Endothelial cell of umbilical vein (primary cell): ENCODE measurements around the gene NUDT2. TPM values are rescaled to one million over a fixed set of nuclear protein-coding genes. Genes with fewer than 3 reads are reported as not detected.

Experiments used
- Bru-seq: library from RNA; stranded (reverse); fragments of 400-500 nt; gene quantifications from one replicate; lab custom pipeline; 2021; lab: Mats Ljungman, UMichigan
- BruChase-seq, 2 experiments: library from RNA; stranded (reverse); fragments of 400-500 nt; gene quantifications; one replicate each; lab custom pipeline; 2021; lab: Mats Ljungman, UMichigan
- BruUV-seq: library from RNA; stranded (reverse); fragments of 400-500 nt; replicated peaks from 2 replicates; lab custom pipeline; 2021; lab: Mats Ljungman, UMichigan
- CTCF ChIA-PET: fragments of 300-600, 350-600 bp; sonication (Branson Sonifier 250); formaldehyde crosslinking; loops from one replicate; lab custom pipeline; 2021; ENCODE audit warnings: antibody characterized with exemption, inconsistent platforms; lab: Charles Lee
- POLR2A ChIA-PET: fragments of 300-600, 350-600 bp; sonication (Branson Sonifier 250); formaldehyde crosslinking; loops from one replicate; lab custom pipeline; 2021; ENCODE audit warnings: antibody characterized with exemption, inconsistent platforms; lab: Charles Lee
- DNase-seq: peaks from one replicate; pipeline ENCODE4 v3.0.0-alpha.2; 2011; ENCODE audit warnings: low read depth, low spot score
- FAIRE-seq: peaks from 2 replicates; lab custom pipeline; 2011; peaks lifted over from hg19 to GRCh38; lab: Jason Lieb, UNC
- H2AFZ ChIP-seq: 2 replicates; pipeline ENCODE4 v1.6.0; 2012; ENCODE audit warnings: low read depth, low read length, control low read depth, inconsistent platforms
- H3K27ac ChIP-seq: 2 replicates; pipeline ENCODE4 v1.5.1; 2011; ENCODE audit warnings: low read depth, mild to moderate bottlenecking, control low read depth, low read length, moderate library complexity; ENCODE audit not compliant: insufficient read depth
- H3K27me3 ChIP-seq, 2 experiments: 2 replicates each; pipeline versions ENCODE4 v1.6.0 to v1.6.1; 2011; ENCODE audit warnings: low read length in 2 of 2, mixed read lengths in 1 of 2; ENCODE audit not compliant: control insufficient read depth in 2 of 2, insufficient read depth in 2 of 2
- H3K36me3 ChIP-seq, 2 experiments: 2 replicates in 1 of 2; 3 replicates in 1 of 2; pipeline ENCODE4 v1.5.1; 2011; ENCODE audit warnings: low read length in 2 of 2, mild to moderate bottlenecking in 1 of 2, moderate library complexity in 1 of 2; ENCODE audit not compliant: control insufficient read depth in 2 of 2, insufficient read depth in 2 of 2; ENCODE audit errors: extremely low read depth in 1 of 2
- H3K4me1 ChIP-seq: 3 replicates; pipeline ENCODE4 v1.5.1; 2011; ENCODE audit warnings: mild to moderate bottlenecking, low read length; ENCODE audit not compliant: control insufficient read depth, insufficient read depth; ENCODE audit errors: extremely low read depth
- H3K4me2 ChIP-seq: 2 replicates; pipeline ENCODE4 v1.6.1; 2011; ENCODE audit warnings: low read length, control low read depth, mixed read lengths; ENCODE audit not compliant: insufficient read depth
- H3K4me3 ChIP-seq, 3 experiments: fragments of 200-600 bp in 1 of 3; sonication (generic), shearing (Covaris generic) in 1 of 3; replicated peaks in 1 of 3; 2 replicates each; pipeline ENCODE4 v1.5.1; 2011 to 2016; ENCODE audit warnings: control low read depth in 3 of 3, low read length in 3 of 3, mild to moderate bottlenecking in 2 of 3, inconsistent platforms in 1 of 3, low read depth in 1 of 3, moderate library complexity in 1 of 3; ENCODE audit not compliant: insufficient read depth in 1 of 3
- H3K79me2 ChIP-seq: 2 replicates; pipeline ENCODE4 v1.6.0; 2012; ENCODE audit warnings: low read length, inconsistent platforms; ENCODE audit not compliant: control insufficient read depth, insufficient read depth
- H3K9ac ChIP-seq: replicated peaks from 2 replicates; pipeline ENCODE3; 2011; ENCODE audit warnings: low read length, control low read depth; ENCODE audit not compliant: insufficient read depth; ENCODE audit errors: extremely low read depth
- H3K9me1 ChIP-seq: replicated peaks from 3 replicates; pipeline ENCODE4 v1.6.0; 2011; ENCODE audit warnings: mild to moderate bottlenecking, low read length; ENCODE audit not compliant: control insufficient read depth, insufficient read depth; ENCODE audit errors: extremely low read depth
- H3K9me3 ChIP-seq: replicated peaks from 2 replicates; pipeline ENCODE4 v1.5.1; 2012; ENCODE audit warnings: low read length, inconsistent platforms; ENCODE audit not compliant: control insufficient read depth, insufficient read depth
- H4K20me1 ChIP-seq: replicated peaks from 2 replicates; pipeline ENCODE3; 2011; ENCODE audit warnings: mild to moderate bottlenecking, low read length; ENCODE audit not compliant: control insufficient read depth, insufficient read depth; ENCODE audit errors: extremely low read depth
- CTCF ChIP-seq, 2 donors: IDR thresholded peaks; 1 replicate in 1 of 2; 2 replicates in 1 of 2; pipeline ENCODE4 v1.5.1; 2011; ENCODE audit warnings: low read length in 2 of 2, mild to moderate bottlenecking in 2 of 2, moderate library complexity in 2 of 2, control low read depth in 1 of 2, inconsistent platforms in 1 of 2, low read depth in 1 of 2; ENCODE audit not compliant: insufficient read depth in 1 of 2; ENCODE audit errors: extremely low read depth in 1 of 2
- EZH2 ChIP-seq: IDR thresholded peaks from 2 replicates; pipeline ENCODE4 v1.6.1; 2012; ENCODE audit warnings: borderline replicate concordance, low read depth, mild to moderate bottlenecking, moderate library complexity, low read length, inconsistent platforms; ENCODE audit not compliant: severe bottlenecking
- FOS ChIP-seq: IDR thresholded peaks from 2 replicates; pipeline ENCODE4 v1.6.1; 2011; ENCODE audit warnings: mild to moderate bottlenecking, low read length, moderate library complexity, borderline replicate concordance; ENCODE audit not compliant: insufficient read depth
- GATA2 ChIP-seq: IDR thresholded peaks from 2 replicates; pipeline ENCODE4 v1.7.0; 2011; ENCODE audit warnings: low read depth, mild to moderate bottlenecking, moderate library complexity, mixed read lengths, low read length; ENCODE audit not compliant: insufficient read length, insufficient read depth
- JUN ChIP-seq: IDR thresholded peaks from 2 replicates; pipeline ENCODE4 v1.6.1; 2011; ENCODE audit warnings: borderline replicate concordance, low read depth; ENCODE audit not compliant: insufficient read length, insufficient read depth
- MAX ChIP-seq: IDR thresholded peaks from 2 replicates; pipeline ENCODE4 v1.6.1; 2011; ENCODE audit not compliant: insufficient read depth, insufficient read length
- MYC ChIP-seq: IDR thresholded peaks from one replicate; pipeline ENCODE4 v1.6.1; 2011; ENCODE audit warnings: mild to moderate bottlenecking, low read depth, low read length
- POLR2A ChIP-seq: IDR thresholded peaks from 2 replicates; pipeline ENCODE4 v1.6.1; 2012; ENCODE audit warnings: low read depth, mild to moderate bottlenecking, control low read depth, low read length
- POLR2AphosphoS5 ChIP-seq: IDR thresholded peaks from 2 replicates; pipeline ENCODE4 v1.6.1; 2012; ENCODE audit warnings: low read depth, mild to moderate bottlenecking, control low read depth, low read length, moderate library complexity; ENCODE audit not compliant: insufficient read depth
- dilution Hi-C: fragments of 300-500 bp; cut with MboI; formaldehyde crosslinking; loops from one replicate; pipeline ENCODE4 v1.15.0; 2019; ENCODE audit warnings: low sequenced_read_pairs; ENCODE audit not compliant: extremely low pct_ligation_motif_present
- intact Hi-C: fragments of 100-400 bp; cut with micrococcal nuclease; formaldehyde crosslinking; loops from one replicate; pipeline ENCODE4 v1.10.0; 2022
- long read RNA-seq: library from polyadenylated mRNA; stranded (forward); transcript quantifications from one replicate; pipeline ENCODE4 v2.0.0, GENCODE V29; 2021
- polyA minus RNA-seq, 3 experiments: library from RNA; depleted of rRNA, polyadenylated mRNA; stranded (reverse); fragments of >200 nt; gene quantifications; 1 replicate in 1 of 3; 2 replicates in 2 of 3; pipeline ENCODE4 v1.2.3, GENCODE V29; 2011
- polyA plus RNA-seq, 4 experiments: library from polyadenylated mRNA; depleted of rRNA in 3 of 4; stranded (reverse) in 3 of 4; unstranded in 1 of 4; fragments of >200 nt; gene quantifications; 2 replicates each; pipeline versions ENCODE4 v1.2.1 to v1.2.3, GENCODE V29; 2011 to 2012; ENCODE audit warnings: missing spikeins in 1 of 4
- total RNA-seq: library from RNA; stranded (reverse); gene quantifications from 2 replicates; pipeline ENCODE4 v1.2.3, GENCODE V29; 2021

Gene NUDT2
- total RNA-seq (25.1 and 25.2 TPM in 2 replicates), polyA plus RNA-seq (38.1 and 45.2 TPM in 2 replicates), polyA minus RNA-seq (18.1 and 21.1 TPM in 2 replicates), Bru-seq, nascent RNA (percentile 70 among the genes with signal in this experiment), BruChase-seq, experiment 1, labeled RNA remaining after a 6-hour chase (percentile 66 among the genes with signal in this experiment), BruChase-seq, experiment 2, labeled RNA remaining after a 2-hour chase (percentile 73 among the genes with signal in this experiment)
- polyA plus RNA-seq (2011; cell fraction: cytosol; rRNA removed), result 48.7 and 50.7 TPM in 2 replicates
- 19.2 and 21.8 TPM in 2 replicates for polyA plus RNA-seq (2011; cell fraction: nucleus; rRNA removed)
- 28.9 and 29.4 TPM in 2 replicates for polyA plus RNA-seq (2012)
- 9.7 TPM for polyA minus RNA-seq (2011; cell fraction: cytosol; rRNA and poly(A)+ RNA removed)
- 1.8 and 3.8 TPM in 2 replicates for polyA minus RNA-seq (2011; cell fraction: nucleus; rRNA and poly(A)+ RNA removed)
- long read RNA-seq, transcript NUDT2-201 (4 exons, 960 nt), result major isoform, 19 of 35 reads
- long read RNA-seq, partial matches to known transcripts, result 9 of 35 reads
- long read RNA-seq, other reads (novel, unspliced or antisense), result 5 of 35 reads

GRCh38 chr9:34328987-34329832, at the start of gene NUDT2, which contains the start of gene KIF24:
TSS of gene NUDT2 (plus strand) at chr9:34329569. CDS start at chr9:34339040, 9,471 bp downstream.
TSS of gene KIF24 (minus strand) at chr9:34329268. CDS start at chr9:34311346, 17,922 bp downstream.
- Histone ChIP-seq H3K4me1 (peaks cover 8% of the 10 kb centered on the region), H3K36me3 (no peaks in the 10 kb centered on the region), H3K9me1 (no peaks in the 10 kb centered on the region), H3K9ac (peak within 1 kb of the TSS; percentile 91), H3K27ac (peak within 1 kb of the TSS; percentile 89), H4K20me1 (no peaks in the 10 kb centered on the region), H2AFZ (peak within 1 kb of the TSS; percentile 97), H3K4me2 (peak within 1 kb of the TSS; percentile 84), H3K9me3 (no peaks in the 10 kb centered on the region), H3K4me3 (peak within 1 kb of the TSS; percentile 75 to 89 (median 87)), H3K27me3 (no peaks in the 10 kb centered on the region), H3K79me2 (peaks cover 9% of the 10 kb centered on the region)
- dilution Hi-C loops (no loop called here), intact Hi-C loops (loop anchor here (5.0 kb wide), 1 partner anchor 77 kb away; no protein-coding TSS in a partner anchor)
- POLR2A ChIA-PET, result no interaction called here
- TF ChIP-seq POLR2AphosphoS5 (peak; percentile 59), EZH2 (no peak), CTCF (IDR thresholded peaks at IDR 0.05; ENCODE audit: extremely low read depth in 1 of 2, insufficient read depth in 1 of 2, low read depth in 1 of 2, low read length in 2 of 2) (no peak), MYC (no peak), JUN (no peak), MAX (peak; percentile 4), POLR2A (peak; percentile 91), GATA2 (no peak), FOS (no peak)
- CTCF ChIA-PET, result no interaction called here
- BruUV-seq, result no TSS peak
- peak; percentile 100 for DNase-seq
- FAIRE-seq, result peak; percentile 100
